Measurements from ENCODE around the gene C1QTNF8.
"Not testable (repeated sequence)": the region's sequence is repeated elsewhere in the genome, so short reads cannot be mapped to it uniquely, and the experiment has no call there.

C1QTNF8 gene

DNA sequence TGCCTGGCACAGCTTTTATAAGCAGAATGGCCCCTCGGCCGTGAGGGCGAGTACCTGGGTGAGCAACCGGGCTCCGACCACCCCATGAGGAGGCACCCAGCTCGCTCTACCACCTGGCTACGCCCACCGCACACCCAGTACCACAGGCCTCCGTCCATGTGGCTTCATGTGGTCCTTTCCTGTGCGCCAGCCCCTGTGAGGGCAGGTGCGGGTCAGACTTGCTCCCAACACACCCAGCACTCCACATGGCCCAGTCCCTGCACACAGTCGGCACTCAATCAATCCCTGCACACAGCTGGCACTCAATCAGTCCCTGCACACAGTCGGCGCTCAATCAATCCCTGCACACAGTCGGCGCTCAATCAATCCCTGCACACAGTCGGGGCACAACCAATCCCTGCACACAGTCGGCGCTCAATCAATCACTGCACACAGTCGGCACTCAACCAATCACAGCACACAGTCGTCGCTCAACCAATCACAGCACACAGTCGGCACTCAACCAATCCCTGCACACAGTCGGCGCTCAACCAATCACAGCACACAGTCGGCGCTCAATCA lies 4.0 kb downstream of the C1QTNF8 start:
- DNase-seq: no peak

DNA sequence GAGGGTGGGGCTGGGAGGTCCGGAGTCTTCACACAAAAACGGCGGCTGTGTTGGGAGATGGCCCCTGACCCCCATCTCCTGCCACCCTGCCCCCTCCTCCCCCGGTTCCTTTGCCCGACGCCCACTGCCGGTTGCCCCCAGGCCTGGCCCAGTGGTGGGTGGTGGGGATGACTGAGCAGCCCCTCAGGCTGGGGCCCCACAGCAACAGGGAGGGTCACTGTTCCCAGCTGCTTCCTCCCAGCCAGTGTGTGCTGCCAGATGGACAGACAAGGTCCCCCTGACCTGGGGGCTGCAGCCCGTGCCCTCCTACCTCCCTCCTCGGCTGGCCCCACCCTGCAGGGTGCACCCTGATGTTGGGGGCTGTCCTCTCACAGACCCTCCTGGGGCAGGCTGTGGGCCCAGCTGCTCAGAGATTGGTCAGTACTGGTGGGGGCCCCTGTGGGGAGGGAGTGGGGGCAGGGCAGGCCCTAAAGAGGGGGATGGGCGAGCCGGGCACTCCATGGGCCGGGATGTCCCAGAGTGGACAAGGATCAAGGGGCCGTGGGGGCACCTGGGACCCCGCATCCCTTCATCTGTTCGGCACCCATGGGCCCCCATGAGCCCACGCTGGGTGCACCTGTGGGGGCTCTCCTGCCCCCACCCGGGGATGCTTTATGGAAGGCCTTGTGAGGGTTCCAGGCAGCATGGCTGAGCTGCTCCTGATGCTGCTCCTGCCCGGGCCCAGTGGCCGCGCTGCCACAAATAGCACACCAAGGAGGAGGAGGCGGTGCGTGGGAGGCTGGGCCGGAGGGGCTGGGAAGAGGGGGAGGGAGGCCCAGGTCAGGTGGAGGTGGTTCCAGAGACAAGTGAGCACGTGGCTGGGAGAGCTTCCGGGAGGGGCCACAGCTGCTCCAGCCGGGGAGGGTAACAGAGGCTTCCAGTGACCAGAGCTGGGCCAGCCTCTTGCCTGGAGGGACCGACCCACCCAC lies 5.1 kb downstream of the C1QTNF8 start:
- DNase-seq: no peak

DNA sequence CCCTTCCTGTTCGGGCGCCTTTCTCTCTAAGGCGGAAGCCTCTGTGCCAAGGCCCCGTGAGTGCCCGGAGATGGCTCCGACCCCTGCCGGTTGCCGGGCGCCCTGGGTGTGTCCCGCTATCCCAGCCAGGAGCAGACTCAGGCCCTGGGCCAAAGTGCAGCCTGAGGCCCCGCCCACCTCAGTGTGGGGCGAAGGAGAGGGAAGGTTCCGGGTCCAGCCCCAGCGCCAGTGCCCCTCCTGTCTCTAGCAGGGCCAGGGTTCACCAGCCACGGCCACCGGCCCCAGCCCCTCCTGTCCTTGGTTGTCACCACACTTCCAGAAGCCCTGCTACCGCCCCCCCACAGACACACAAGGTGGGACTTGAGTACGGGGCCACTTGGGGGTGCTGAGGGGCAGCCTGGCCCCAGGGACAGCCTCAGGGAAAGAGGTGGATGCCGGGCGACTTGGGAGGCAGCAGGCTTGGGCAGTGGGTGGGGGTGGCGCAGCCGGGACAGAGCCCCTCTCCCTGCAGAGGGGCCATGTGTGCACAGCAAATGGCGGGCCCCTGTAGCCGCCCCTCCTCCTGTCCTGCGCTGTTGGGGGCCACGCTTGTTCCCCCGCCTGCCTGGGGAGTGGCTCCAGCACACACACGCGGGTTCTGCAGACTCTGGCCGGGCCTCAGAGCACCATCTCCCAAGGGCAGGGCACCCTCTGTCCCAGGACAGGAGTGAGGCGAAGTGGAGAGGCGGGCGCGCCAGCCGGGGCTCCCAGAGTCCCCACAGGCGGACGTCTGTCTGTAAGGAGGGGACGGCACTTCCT lies 6.0 kb downstream of the C1QTNF8 start:
- DNase-seq: no peak

DNA sequence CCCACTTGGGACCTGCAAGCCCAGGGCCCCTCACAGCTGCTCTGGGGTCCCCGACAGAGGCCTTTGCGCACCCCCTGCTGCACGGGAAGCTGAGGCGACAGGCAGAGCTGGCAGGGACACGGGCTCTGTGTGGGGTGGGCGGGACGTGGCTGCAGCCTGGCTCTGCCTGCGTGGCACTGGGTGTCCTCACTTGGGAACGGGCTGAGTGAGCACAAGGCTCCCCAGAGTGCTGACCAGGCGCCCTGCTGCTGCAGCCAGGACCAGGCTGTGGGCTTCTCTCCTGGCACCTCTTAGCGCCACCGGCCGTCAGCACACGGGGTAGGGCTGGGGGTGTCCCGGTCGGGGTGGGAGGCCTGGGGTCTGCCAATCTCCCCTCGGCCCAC lies 6.6 kb downstream of the C1QTNF8 start:
- no peak for DNase-seq

DNA sequence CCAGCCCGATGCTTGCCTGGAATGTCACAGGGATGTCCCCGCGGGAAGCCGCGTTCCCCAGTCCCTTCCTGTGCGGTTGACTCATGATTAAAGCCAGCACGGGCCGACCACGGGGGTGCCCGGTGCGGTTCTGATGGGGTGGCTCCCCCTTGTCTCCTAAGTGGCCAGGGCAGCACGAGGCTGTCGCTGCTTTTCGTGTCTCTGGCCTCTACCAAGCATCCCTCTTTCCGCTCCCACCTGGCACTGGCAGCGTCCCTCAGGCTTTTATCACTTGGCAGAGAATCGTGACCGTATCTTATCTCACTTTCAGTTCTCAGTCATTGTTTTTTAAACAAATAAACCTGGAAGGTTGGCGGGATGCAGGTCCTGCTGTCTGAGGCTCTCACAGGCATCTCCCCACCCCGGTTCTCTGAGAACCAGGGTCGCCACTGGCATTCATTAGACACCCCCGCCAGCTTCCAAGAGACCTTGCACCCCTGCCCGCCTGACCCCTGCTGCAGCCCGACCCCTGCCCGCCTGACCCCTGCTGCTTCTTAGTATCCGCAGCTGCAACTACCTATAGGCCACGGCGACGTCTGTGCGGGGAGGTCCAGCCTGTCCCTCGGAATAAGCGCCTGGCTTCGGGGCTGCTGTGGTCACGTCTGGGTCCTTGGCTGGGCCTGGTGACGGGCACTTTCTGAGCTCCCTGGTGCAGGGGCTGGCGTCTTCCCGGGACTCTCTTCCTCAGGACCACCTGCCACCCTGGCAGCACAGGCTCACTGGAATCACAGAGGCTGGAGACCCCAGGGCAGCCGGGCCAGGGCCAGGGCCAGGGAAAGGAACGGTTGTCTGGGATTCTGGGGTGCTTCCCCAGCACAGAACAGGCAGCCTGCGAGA lies 7.5 kb downstream of the C1QTNF8 start:
- DNase-seq: no peak

DNA sequence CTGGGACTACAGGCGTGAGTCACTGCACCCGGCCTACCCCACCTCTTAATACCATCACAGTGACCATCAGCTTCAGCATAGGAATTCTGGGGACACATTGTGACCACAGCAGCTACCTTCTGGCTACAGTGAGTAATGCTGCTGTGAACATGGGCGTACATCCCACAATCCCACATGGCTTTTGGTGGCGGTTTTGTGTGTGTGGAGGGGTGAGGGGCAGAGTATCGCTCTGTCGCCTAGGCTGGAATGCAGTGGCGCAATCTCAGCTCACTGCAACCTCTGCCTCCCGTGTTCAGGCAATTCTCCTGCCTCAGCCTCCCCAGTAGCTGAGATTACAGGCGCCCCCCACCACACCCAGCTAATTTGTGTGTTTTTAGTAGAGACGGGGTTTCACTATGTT lies 9.6 kb downstream of the C1QTNF8 start:
- not testable (repeated sequence) for DNase-seq

DNA sequence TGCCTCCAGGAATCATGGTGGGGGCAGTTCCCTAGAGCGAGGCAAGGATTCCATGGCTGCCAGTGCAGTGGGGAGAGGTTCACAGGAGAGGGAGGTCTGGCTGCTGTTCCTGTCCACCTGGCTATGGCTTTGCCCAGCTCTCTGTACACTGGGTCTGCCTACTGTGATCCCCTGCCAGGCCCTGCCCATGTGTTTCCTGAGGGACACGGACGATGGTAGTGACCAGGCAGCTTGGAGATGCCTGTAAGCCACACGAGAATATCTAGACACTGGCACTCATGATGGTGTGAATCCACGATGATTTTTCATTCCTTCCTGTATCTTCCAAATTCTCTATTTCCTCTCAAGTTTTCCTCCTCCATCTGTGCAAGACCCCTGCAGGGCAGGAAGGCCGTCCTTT lies 11.1 kb downstream of the C1QTNF8 start:
- no peak for DNase-seq

DNA sequence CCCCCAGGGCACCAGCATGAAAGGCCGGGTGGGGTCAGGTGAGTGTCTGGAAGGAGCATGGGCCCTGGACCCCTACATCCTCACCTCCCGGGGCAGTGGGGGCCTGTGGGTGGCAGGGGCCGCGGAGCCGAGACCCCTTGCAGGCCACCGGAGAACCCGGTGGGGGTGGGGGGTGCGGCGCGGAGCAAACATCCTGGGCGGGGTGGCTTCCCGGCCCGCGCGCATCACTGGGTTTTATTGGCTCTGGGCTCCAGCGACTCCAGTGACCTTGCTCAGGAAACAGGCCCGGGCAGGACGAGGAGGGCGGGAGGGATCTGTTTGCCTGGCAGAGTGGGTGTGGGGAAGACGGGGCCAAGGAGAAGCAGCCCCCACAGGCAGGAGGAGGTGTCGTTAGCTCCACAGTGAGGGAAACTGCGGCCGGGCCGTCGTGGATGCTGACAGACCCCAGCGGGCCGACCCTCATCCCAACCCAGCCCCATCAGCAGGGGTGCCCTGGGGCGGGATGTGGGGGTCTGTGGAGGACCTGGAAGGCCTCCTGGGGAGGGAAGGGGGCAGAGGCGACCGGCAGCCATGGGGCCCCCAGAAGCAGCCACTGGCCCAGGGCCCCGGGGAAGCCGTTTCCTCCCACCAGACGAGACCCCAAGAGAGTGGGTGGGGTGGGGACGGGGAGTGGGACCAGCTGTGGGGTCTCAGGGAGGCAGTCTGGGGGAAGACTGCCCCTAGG lies 12.9 kb downstream of the C1QTNF8 start:
- DNase-seq: no peak

DNA sequence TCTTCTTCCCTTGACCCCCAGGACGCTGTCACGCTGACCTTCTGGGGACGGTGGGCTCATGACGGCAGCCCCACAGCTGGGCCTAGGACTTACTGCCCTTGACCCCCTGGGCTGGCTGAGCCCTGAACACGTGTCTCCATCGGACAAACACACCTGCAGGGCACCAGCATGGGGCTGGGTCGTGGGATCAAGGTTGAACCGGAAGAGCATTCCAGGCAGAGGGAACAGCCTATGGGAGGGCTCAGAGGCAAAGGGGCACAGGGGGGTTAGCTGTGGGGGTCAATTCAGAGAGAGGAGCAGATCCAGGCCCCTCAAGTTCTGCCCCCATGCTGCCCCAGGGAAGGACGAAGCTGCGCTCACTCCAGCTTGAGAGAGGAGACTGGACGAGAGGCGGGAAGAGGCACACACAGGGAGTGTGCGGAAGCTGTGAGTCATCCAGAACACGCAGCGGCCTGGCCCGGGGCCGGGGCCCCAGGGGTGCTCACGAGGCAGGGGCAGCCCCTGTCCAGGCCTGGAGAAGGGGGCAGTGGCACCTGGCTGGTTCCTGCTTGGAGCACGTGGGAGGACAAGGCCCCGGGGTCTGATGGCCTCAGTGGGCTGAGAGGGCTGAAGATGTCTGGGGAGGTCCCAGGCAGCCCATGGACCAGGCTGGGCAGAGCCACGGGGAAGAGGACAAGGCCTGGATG lies 13.6 kb downstream of the C1QTNF8 start:
- DNase-seq: no peak

DNA sequence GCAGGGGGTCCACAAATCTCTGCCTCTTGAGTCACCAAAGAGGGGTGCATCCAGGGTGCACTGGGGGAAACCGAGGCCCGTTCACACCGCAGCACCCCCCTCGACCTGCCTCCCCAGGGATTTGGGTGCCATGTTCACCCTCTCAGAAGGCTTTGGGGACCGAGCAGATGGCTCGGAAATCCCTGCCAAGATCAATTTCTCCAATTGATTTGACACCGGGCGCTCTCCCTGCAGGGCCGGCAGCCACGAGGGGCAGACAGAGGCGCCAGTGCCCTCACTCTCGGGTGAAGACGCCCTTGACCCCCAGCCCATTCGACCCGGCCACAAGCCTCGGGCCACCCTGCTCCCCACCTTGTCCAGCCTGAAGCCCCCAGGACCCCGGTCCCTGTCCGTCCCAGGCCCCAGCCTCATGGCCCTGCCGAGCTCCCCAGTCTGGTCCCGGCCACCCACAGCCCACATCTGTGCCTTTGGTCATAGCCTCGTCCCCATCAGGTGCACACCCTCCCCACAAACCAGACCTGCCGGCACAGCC lies 14.2 kb downstream of the C1QTNF8 start:
- no peak for DNase-seq

DNA sequence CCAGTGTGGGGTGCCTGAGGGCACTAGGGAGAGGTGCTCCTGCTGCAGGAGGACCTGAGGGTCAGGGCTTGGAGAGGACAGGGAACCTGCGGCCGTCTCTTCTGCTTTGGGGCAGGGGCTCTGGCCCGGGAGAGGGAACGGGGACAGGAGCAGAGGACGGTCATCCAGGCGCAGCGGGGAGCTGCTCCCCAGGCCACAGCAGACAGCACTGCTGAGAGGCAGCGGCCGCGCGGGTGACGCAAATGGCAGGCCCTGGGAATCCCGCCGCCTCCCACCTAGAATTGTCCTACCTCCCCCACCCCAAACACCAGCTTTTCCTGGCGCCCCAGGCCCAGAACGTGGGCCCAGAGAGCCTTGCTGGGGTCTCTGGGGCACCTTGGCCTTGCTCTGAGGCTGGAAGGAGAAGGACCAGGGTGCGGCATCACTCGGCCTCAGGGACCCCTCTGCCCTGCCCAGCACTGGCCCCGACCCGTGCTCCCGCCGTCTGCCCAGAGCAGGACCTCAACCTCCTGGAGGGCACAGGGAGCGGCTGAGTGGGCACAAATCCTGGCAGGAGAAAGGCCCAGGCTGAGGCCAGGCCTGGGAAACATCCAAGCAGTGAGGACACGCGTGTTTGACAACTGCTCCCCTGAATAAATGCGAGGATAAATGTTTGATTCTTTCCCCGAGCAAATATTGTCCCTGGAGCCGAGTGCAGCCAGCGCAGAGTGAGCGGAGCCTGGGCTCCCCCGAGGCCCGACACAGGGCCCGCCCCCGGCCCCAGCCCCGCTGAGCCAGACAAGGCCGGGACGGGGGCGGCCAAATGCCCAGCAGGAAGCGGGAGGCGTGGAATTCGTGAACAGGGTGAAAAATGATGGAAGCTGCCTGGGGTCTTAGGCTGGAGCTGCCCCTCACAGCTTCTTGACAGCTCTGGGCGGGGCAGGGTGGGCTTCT lies 15.0 kb downstream of the C1QTNF8 start:
- DNase-seq: no peak

DNA sequence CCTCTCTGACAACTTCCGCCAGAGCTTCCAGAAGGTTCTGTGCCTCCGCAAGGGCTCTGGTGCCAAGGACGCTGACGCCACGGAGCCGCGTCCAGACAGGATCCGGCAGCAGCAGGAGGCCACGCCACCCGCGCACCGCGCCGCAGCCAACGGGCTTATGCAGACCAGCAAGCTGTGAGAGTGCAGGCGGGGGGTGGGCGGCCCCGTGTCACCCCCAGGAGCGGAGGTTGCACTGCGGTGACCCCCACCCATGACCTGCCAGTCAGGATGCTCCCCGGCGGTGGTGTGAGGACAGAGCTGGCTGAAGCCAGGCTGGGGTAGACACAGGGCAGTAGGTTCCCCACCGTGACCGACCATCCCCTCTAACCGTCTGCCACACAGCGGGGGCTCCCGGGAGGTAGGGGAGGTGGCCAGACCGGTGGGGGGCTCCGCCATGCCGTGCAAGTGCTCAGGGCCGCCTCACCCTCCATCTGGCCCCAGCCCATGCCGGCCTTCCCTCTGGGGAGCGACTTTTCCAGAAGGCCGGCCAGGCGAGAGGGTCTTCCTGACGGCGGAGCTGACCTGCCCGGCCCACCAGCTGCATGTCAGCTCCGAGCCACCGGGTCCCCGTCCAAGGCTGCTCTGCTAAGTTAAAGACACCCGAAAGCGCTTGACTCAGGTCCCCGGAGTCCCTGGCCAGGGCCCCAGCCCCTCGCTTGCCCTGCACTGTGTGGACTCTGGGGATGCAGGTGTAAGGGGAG lies 16.1 kb downstream of the C1QTNF8 start:
- no peak for DNase-seq

DNA sequence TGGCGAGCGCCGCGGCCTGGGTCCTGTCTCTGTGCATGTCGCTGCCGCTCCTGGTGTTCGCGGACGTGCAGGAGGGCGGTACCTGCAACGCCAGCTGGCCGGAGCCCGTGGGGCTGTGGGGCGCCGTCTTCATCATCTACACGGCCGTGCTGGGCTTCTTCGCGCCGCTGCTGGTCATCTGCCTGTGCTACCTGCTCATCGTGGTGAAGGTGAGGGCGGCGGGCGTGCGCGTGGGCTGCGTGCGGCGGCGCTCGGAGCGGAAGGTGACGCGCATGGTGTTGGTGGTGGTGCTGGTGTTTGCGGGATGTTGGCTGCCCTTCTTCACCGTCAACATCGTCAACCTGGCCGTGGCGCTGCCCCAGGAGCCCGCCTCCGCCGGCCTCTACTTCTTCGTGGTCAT lies 16.7 kb downstream of the C1QTNF8 start:
- DNase-seq: no peak

DNA sequence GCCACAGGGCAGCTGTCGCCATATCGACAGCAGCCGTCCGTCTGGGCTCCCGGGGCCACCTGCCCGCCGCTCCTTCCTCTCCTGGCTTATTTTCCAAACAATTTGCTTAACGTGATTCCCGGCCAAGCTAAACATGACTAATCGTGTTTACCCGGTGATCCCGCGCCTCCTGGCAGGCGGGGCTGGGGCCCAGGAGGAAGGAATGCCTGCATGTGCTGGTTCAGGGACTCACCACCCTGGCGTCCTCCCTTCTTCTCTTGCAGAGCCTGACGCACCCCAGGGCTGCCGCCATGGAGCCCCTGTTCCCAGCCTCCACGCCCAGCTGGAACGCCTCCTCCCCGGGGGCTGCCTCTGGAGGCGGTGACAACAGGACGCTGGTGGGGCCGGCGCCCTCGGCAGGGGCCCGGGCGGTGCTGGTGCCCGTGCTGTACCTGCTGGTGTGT lies 17.4 kb downstream of the C1QTNF8 start:
- peak; percentile 22 for DNase-seq

DNA sequence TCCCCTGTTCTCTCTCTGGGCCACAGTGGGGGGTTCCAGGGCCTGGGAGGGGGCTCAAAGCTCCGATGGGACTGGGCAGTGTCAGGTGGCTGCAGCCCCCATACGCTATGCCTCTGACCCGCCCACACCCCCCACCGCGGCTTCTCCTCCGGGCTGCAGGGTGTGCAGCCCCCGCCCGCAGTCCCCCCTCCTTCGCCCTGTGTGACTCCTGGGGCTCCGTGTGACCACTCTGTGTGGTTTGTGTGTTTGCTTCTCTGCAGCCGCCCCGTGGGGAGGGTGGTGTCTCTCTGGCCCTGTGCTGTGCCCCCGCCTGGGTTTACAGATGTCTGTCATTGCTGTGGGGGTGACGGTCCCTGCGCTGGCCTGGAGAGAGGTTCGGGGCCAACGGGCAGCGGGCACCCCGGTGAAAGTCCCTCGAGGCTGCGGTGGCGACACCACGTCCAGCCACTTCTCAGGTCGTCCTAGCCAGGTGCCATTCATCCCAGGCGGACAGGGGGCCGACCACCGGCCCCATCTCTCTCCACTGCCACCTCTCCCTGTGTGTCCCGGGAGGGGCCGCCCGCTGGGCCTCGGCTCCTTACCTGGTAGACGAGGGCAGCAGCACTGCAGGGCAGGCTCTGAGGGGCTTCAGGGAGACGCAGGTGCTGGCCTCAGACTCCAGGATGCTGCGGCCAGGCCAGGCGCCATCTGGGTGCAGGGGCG lies 18.0 kb downstream of the C1QTNF8 start:
- DNase-seq: no peak

DNA sequence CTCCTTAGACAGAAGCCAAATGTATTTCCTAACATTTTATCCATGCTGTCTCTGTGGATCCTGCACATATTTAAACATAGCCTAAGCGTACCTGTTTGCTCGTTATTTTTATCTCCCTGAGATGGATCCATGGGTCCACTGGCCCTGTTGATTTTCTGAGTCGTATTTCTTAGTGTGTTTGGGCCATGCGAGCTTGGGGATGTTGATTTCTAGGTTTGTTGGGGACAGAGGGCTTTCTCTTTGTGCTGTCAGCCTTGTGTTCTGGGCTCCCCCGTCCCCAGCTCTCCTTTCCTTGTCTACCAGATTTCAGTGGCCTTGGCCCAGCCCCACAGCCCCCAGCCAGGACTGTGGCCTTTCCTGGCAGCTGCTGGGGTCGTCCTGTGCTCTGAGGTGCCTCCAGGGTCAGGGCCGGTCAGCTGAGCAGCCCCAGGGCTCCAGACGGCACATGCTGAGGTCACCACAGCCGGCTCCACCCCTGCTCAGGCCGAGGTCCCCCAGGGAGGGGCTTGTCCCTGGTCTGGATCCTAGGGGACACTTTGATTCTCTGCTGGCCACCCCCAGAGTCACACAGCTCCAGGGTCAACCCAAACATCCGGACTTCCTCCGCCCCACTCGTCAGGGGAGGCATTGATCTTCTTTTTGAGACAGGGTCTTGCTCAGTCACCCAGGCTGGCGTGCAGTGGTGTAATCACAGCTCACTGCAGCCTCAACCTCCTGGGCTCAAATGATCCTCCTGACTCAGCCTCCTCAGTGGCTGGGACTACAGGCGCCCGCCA lies 19.1 kb downstream of the C1QTNF8 start:
- DNase-seq: no peak

DNA sequence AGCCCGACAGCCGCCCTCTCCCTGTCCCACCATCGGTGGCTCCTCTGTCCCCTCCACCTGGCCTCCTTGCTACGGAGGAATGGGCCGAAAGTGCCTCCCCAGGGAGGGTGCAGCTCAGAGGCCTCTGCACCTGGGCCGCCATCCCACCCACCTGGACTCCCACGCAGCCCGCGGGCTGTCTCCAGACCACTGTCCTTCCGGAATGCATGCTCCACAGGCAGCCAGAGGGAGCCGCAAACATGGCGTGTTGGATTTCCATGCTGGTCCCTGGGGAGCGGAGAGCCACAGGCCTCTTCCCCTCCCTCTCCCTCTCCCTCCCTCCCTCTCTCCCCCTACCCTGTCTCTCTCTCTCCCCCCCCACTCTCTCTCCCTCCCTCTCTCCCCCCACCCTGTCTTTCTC lies 20.5 kb downstream of the C1QTNF8 start:
- no peak for DNase-seq

DNA sequence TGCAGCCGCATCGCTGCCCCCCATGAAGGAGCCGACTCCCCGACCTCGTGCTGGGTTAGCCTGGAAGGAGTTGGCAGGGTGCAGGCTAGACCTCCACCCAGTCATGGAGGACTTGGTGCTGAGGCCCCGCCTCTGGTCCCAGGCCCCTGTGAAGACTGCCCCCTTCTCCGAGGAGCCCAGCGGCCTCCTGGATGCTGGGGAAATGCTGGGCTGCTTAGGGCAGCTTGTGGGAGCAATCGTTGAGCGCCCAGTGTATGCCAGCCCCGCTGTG lies 21.7 kb downstream of the C1QTNF8 start:
- no peak for DNase-seq

Data from NCI-H2081 treated with DMSO at 0.1 percent for 48 hours (cell line).